Measurements from ENCODE around the gene C18orf32.

GRCh38 chr18:49444581-49444980 is 42.5 kb downstream of the C18orf32 start:
- TF ChIP-seq CTCF (IDR thresholded peaks at IDR 0.05; ENCODE audit: low read length) (no peak), EZH2 (optimal IDR thresholded peaks at IDR 0.05; ENCODE audit: low read depth, low read length) (no peak)

All from MM.1S (cell line).